ENCODE measurements around the gene TRABD2A.

Gene TRABD2A

DNA sequence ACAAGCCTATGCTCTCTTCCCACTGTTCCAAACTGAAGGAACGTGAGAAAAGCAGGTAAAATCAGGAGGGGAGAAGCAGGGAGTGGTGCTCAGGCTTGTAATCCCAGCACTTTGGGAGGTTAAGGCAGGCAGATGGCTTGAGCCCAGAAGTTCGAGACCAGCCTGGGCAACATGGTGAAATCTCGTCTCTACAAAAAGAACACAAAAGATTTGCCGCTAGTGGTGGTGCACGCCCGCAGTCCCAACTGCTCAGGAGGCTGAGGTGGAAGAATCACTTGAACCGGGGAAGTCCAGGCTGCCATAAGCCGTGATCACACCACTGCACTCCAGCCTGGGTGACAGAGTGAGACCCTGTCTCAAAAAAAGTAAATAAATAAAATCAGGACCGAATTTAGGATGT lies 23.3 kb upstream of the TRABD2A start:
- Histone ChIP-seq H3K27ac (ENCODE audit: low read depth, low read length) (peak overlapping the region; percentile 60), H3K4me1 (ENCODE audit: control insufficient read depth, insufficient read depth, low read length, unreplicated experiment) (peaks cover 7% of the 10 kb centered on the region), H3K36me3 (ENCODE audit: insufficient read depth, low read length) (peaks cover 9% of the 10 kb centered on the region), H2AFZ (ENCODE audit: low read length, unreplicated experiment) (no peak overlapping the region), H3K4me3 (ENCODE audit: low read depth, low read length) (peak overlapping the region; percentile 84), H3K79me2 (ENCODE audit: control insufficient read depth, insufficient read depth, low read length, unreplicated experiment) (peaks cover 15% of the 10 kb centered on the region), H3K27me3 (ENCODE audit: insufficient read depth, low read length) (no peaks in the 10 kb centered on the region)

DNA sequence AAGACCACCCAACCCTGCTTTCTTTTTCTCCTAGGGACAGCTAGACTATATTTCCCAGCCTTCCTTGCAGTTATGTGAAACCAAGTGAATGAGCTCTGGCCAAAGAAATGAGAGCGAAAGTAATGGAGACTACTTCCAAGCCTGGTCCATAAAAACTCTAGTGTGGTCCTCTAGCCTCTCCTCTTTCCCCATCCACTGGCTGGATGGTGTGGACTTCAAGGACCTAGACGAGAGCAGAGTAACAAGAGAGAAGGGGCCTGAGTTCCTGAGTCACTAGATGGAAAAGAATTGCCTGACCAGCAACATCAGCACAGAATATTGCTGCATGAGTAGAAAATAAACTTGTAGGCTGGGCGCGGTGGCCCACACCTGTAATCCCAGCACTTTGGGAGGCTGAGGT lies 21.6 kb upstream of the TRABD2A start:
- peaks cover 15% of the 10 kb centered on the region for H3K79me2 ChIP-seq (ENCODE audit: control insufficient read depth, insufficient read depth, low read length, unreplicated experiment)
- H3K27me3 ChIP-seq (ENCODE audit: insufficient read depth, low read length) = no peaks in the 10 kb centered on the region
- H3K27ac ChIP-seq (ENCODE audit: low read depth, low read length) = no peak overlapping the region

DNA sequence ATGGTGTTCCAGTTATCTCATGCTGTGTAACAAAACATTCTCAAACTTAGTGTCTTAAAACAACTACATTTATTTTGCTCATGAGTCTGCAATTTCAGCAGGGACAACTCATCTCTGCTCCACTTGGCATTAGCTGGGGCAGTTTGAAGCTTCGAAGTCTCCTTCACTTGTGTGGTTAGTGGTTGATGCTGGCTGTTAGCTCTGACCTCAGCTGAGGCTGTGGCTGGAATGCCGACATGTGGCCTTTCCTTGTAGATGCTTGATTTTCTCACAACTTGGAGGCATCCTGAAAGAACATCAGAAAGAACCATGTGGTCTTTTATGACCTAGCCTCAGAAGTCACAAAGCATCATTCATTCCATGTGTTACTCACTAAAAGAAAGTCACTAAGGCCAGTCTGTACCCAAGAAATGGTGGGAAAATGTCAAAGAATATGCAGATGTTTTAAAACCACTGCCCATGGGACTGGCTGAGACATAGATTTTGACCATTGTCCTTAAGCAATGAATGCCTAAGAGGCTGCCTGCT lies 20.8 kb upstream of the TRABD2A start:
- no peaks in the 10 kb centered on the region for H3K27me3 ChIP-seq (ENCODE audit: insufficient read depth, low read length)

More for the DNA sequence above, 21.6 kb upstream of the TRABD2A start:
- H2AFZ ChIP-seq (ENCODE audit: low read length, unreplicated experiment) = no peak overlapping the region
- H3K36me3 ChIP-seq (ENCODE audit: insufficient read depth, low read length) = peaks cover 9% of the 10 kb centered on the region
- H3K4me1 ChIP-seq (ENCODE audit: control insufficient read depth, insufficient read depth, low read length, unreplicated experiment) = peaks cover 19% of the 10 kb centered on the region
- H3K4me3 ChIP-seq (ENCODE audit: low read depth, low read length) = no peak overlapping the region

DNA sequence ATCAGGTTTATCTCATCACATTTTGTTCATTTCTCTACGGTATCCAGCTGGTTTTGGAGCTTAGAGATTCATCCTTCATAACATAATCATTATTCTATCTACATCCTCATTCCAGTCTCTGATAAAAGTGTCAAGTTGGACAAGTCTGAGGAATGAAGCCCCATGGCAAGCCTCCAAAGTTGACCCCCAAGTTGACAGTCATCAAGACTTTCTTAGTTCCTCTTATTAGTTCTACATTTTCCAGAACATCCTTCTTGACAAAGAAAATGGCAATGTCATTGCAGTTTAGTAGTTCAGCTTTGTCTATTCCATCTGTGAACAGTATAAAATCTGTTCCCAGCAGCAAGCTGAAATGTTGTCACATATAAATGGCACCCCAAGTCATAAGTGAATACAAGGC lies 20.1 kb upstream of the TRABD2A start:
- Histone ChIP-seq H3K79me2 (ENCODE audit: control insufficient read depth, insufficient read depth, low read length, unreplicated experiment) (peaks cover 5% of the 10 kb centered on the region), H2AFZ (ENCODE audit: low read length, unreplicated experiment) (no peak overlapping the region), H3K27me3 (ENCODE audit: insufficient read depth, low read length) (no peaks in the 10 kb centered on the region), H3K36me3 (ENCODE audit: insufficient read depth, low read length) (peaks cover under 1% of the 10 kb centered on the region; the same call in 1 of the 2 replicates), H3K27ac (ENCODE audit: low read depth, low read length) (no peak overlapping the region), H3K4me1 (ENCODE audit: control insufficient read depth, insufficient read depth, low read length, unreplicated experiment) (peaks cover 27% of the 10 kb centered on the region), H3K4me3 (ENCODE audit: low read depth, low read length) (no peak overlapping the region)

More for the DNA sequence above, 20.8 kb upstream of the TRABD2A start:
- Histone ChIP-seq H3K27ac (ENCODE audit: low read depth, low read length) (no peak overlapping the region), H2AFZ (ENCODE audit: low read length, unreplicated experiment) (no peak overlapping the region), H3K36me3 (ENCODE audit: insufficient read depth, low read length) (peaks cover 7% of the 10 kb centered on the region), H3K4me1 (ENCODE audit: control insufficient read depth, insufficient read depth, low read length, unreplicated experiment) (peaks cover 20% of the 10 kb centered on the region), H3K79me2 (ENCODE audit: control insufficient read depth, insufficient read depth, low read length, unreplicated experiment) (peaks cover 12% of the 10 kb centered on the region), H3K4me3 (ENCODE audit: low read depth, low read length) (no peak overlapping the region)

DNA sequence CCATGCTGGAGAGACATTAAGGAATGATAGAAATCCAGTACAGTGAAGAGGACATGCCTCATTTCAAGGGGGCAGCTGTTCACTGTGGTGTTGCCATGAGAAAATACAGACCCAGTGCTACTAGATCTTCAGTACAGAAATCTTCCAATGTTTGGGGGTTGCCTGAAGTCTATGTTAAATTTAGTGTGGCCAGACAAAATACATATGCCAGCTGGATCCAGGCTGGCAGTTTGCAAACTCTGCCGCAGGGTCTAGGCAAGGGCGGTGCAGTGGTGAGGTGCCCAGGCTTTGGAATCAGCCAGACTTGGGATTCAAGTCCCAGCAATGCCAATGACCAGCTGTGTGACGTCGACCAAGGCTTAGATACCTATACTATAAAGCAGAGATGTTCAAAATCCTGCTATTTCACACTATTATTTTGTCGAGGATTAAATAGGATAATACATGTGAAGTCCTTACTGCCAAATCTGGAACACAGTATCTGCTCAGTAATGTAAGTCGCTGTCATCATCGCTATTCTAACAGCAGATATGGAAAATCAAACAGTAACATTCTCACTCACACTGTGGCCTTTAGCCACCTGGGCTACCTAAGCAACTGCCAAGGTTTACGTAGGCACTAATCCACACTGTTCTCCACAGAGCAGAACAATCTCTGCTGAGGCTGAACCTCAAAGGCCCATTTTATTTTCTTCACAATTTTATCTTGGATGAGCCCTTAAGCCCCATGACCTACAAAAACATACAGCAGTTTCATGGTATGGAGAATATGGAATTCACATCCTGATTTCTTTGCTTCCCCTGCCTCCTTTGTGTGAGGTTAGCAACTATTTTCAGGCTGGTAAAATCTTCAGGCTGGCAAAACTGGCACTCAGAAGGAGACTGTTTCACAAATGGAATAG lies 18.7 kb upstream of the TRABD2A start:
- no peak overlapping the region for H2AFZ ChIP-seq (ENCODE audit: low read length, unreplicated experiment)
- no peak overlapping the region for H3K4me3 ChIP-seq (ENCODE audit: low read depth, low read length)
- peaks cover 40% of the 10 kb centered on the region for H3K4me1 ChIP-seq (ENCODE audit: control insufficient read depth, insufficient read depth, low read length, unreplicated experiment)
- H3K27ac ChIP-seq (ENCODE audit: low read depth, low read length) = peak overlapping the region; percentile 93
- no peaks in the 10 kb centered on the region for H3K36me3 ChIP-seq (ENCODE audit: insufficient read depth, low read length)
- no peaks in the 10 kb centered on the region for H3K79me2 ChIP-seq (ENCODE audit: control insufficient read depth, insufficient read depth, low read length, unreplicated experiment)
- no peaks in the 10 kb centered on the region for H3K27me3 ChIP-seq (ENCODE audit: insufficient read depth, low read length)

DNA sequence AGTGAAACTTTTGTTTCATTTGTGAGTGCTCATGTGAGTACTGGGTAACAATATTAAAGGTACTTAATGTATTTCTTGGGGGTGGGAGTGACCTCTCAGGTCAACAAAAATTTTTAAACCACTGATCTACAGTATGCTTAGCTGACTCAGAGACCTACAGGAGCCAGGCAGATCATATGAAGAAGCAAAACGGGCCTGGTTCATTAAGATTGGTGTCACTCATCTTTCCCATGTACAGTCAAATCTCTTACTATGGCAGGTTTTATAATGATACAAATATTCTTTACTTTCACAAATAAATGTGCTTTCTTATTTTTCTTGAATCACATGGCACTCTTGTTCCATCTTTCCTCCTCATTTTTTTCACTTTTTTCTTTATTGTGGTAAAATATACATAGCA lies 16.9 kb upstream of the TRABD2A start:
- peak overlapping the region; percentile 9 for H2AFZ ChIP-seq (ENCODE audit: low read length, unreplicated experiment)
- peak overlapping the region; percentile 53; the same call in 1 of the 2 replicates for H3K4me3 ChIP-seq (ENCODE audit: low read depth, low read length)
- no peaks in the 10 kb centered on the region for H3K36me3 ChIP-seq (ENCODE audit: insufficient read depth, low read length)
- no peaks in the 10 kb centered on the region for H3K27me3 ChIP-seq (ENCODE audit: insufficient read depth, low read length)
- no peaks in the 10 kb centered on the region for H3K79me2 ChIP-seq (ENCODE audit: control insufficient read depth, insufficient read depth, low read length, unreplicated experiment)
- peaks cover 48% of the 10 kb centered on the region for H3K4me1 ChIP-seq (ENCODE audit: control insufficient read depth, insufficient read depth, low read length, unreplicated experiment)
- H3K27ac ChIP-seq (ENCODE audit: low read depth, low read length) = peak overlapping the region; percentile 93

DNA sequence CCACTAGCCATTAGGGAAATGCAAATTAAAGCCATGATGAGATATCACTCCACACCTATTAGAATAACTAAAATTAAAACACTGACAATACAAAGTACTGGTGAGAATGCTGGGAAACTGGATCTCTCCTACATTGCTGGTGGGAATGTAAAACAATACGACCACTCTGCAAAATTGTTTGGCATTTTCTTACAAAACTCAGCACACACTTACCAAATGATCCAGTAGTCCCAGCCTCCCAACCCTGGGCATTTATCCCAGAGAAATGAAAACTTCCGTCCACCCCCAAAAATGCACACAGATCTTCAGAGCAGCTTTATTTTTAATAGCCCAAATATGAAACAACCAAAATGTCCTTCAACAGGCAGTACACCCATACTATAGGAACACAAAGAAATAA lies 15.7 kb upstream of the TRABD2A start:
- Histone ChIP-seq H3K79me2 (ENCODE audit: control insufficient read depth, insufficient read depth, low read length, unreplicated experiment) (no peaks in the 10 kb centered on the region), H3K4me1 (ENCODE audit: control insufficient read depth, insufficient read depth, low read length, unreplicated experiment) (peaks cover 48% of the 10 kb centered on the region), H2AFZ (ENCODE audit: low read length, unreplicated experiment) (peak overlapping the region; percentile 0), H3K4me3 (ENCODE audit: low read depth, low read length) (no peak overlapping the region), H3K36me3 (ENCODE audit: insufficient read depth, low read length) (no peaks in the 10 kb centered on the region), H3K27me3 (ENCODE audit: insufficient read depth, low read length) (no peaks in the 10 kb centered on the region), H3K27ac (ENCODE audit: low read depth, low read length) (peak overlapping the region; percentile 93)

DNA sequence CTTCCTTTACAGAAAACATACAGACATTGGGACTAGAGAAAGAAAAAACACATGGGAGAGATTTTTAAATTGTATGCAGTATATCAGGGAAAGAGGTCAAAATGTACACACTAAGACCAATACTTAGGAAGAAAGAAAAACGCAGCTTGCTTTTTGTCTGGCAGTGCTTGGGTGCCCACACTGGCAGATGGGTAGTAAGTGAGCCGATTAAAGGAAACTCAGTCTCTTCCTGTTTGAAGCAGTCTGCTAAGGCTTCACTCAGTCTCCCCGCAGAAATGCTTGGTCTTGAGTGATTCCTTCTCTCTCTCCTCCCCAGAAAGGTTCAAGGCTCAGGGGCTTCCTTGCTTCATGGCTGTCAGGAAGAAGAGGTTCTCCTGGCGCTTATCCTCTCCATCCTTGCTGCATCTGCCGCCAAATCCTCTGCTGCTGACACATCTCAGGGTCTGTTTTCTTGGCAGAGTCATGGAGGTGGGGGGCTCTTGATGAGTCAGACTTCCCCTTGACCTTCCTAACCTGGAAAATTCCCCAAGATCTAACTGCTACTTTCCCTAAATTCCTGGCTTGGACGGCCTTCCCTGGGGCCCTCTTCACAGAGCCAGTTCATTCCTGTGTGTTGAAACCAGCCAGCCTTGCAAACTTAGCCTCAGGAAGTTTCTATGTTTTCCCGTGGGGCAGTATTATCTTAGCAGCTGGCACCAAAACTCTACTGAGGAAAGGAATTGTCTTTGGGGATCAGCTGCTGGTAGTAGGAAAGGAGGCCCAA lies 14.1 kb upstream of the TRABD2A start:
- Histone ChIP-seq H3K27me3 (ENCODE audit: insufficient read depth, low read length) (no peaks in the 10 kb centered on the region), H3K4me1 (ENCODE audit: control insufficient read depth, insufficient read depth, low read length, unreplicated experiment) (peaks cover 48% of the 10 kb centered on the region), H3K27ac (ENCODE audit: low read depth, low read length) (peak overlapping the region; percentile 93), H3K79me2 (ENCODE audit: control insufficient read depth, insufficient read depth, low read length, unreplicated experiment) (no peaks in the 10 kb centered on the region), H3K4me3 (ENCODE audit: low read depth, low read length) (no peak overlapping the region), H2AFZ (ENCODE audit: low read length, unreplicated experiment) (peak overlapping the region; percentile 42), H3K36me3 (ENCODE audit: insufficient read depth, low read length) (no peaks in the 10 kb centered on the region)

DNA sequence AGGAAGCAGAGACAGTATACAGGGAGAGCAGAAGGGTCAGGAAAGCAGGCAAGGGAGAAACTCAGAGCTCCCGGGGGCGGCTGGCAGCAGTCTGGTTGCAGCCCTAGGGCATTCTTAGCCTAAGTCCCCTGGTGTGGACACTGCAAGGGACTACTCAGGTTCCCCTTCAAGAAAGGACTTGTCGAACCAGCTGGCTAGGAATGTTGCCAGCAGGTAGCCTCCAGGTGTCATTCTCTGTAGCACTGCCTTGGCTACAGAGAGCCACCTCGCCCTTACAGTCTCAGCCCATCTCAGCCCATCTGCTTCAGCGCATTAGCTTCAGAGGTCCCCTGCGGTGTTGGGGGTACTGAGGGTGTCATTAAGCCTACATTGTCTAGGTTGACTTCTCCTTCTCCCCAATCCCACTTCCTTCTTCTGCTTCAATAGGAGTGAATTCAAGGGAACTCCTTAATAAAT lies 13.3 kb upstream of the TRABD2A start:
- H3K27me3 ChIP-seq (ENCODE audit: insufficient read depth, low read length) = no peaks in the 10 kb centered on the region
- no peak overlapping the region for H3K4me3 ChIP-seq (ENCODE audit: low read depth, low read length)
- no peaks in the 10 kb centered on the region for H3K36me3 ChIP-seq (ENCODE audit: insufficient read depth, low read length)
- H3K4me1 ChIP-seq (ENCODE audit: control insufficient read depth, insufficient read depth, low read length, unreplicated experiment) = peaks cover 53% of the 10 kb centered on the region
- peak overlapping the region; percentile 42 for H2AFZ ChIP-seq (ENCODE audit: low read length, unreplicated experiment)
- H3K27ac ChIP-seq (ENCODE audit: low read depth, low read length) = peak overlapping the region; percentile 93
- no peaks in the 10 kb centered on the region for H3K79me2 ChIP-seq (ENCODE audit: control insufficient read depth, insufficient read depth, low read length, unreplicated experiment)

DNA sequence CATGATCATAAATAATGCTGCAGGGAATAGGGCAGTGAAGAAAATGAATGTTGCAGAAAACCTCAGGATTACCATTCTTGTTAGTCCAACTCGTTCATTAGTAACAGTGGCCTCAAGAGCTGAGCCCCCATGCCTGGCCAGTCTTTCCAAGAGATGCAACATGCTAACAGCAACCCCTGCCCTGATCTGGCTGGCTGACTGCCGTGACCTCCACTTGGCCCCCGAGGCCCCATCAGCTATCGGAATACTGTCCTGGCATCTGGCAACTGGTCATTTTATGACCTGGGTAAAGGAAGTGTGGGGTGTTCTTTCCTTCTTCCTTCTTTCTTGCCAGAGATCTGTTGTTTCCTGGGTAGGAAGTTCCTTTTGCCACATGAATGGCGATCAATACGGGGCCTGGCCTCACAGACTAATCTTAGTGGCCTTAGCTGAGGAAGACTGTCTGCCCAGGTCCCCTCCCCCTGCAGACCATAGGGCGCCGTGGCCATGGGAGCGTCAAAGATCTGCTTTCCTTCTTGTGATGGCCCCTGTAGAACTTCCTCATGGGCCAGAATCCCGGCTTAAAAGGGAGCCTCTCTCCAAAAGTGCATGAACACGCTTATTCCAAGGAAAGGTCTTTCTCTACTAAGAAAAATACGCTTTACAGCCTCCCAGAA lies 10.6 kb upstream of the TRABD2A start:
- Histone ChIP-seq H3K4me3 (ENCODE audit: low read depth, low read length) (no peak overlapping the region), H3K27ac (ENCODE audit: low read depth, low read length) (no peak overlapping the region), H2AFZ (ENCODE audit: low read length, unreplicated experiment) (no peak overlapping the region), H3K27me3 (ENCODE audit: insufficient read depth, low read length) (no peaks in the 10 kb centered on the region), H3K79me2 (ENCODE audit: control insufficient read depth, insufficient read depth, low read length, unreplicated experiment) (no peaks in the 10 kb centered on the region), H3K36me3 (ENCODE audit: insufficient read depth, low read length) (no peaks in the 10 kb centered on the region), H3K4me1 (ENCODE audit: control insufficient read depth, insufficient read depth, low read length, unreplicated experiment) (peaks cover 39% of the 10 kb centered on the region)

Measured in ACC112 (cell line).